ENCODE measurements around the gene MUC4. TPM values are rescaled to one million over a fixed set of nuclear protein-coding genes. Genes with fewer than 3 reads are reported as not detected.

MUC4 gene
- total RNA-seq, 4 donors from 2014 or later, result not detected

GRCh38 chr3:195810455-195810845, 1.3 kb downstream of the MUC4 start:
- DNase-seq (ENCODE audit: low spot score in 2 of 2), result no peak
- no peaks in the 10 kb centered on the region for H3K36me3 ChIP-seq
- no peak overlapping the region for H3K4me3 ChIP-seq
- no peak for TF ChIP-seq EP300 (IDR thresholded peaks at IDR 0.05)
- no peak for TF ChIP-seq CTCF (IDR thresholded peaks at IDR 0.05)
- no peak for TF ChIP-seq POLR2A (IDR thresholded peaks at IDR 0.05)
- no peaks in the 10 kb centered on the region for H3K4me1 ChIP-seq
- H3K27ac ChIP-seq, result no peak overlapping the region
- no peaks in the 10 kb centered on the region for H3K9me3 ChIP-seq
- peaks cover 0 to 30% of the 10 kb centered on the region in 2 donors for H3K27me3 ChIP-seq
- 71 to 72% methylated on average over 16 to 19 of the region's 19 CpGs for WGBS, 2 donors

GRCh38 chr3:195809796-195810454, 1.8 kb downstream of the MUC4 start:
- Histone ChIP-seq H3K36me3 (no peaks in the 10 kb centered on the region), H3K27me3 (peaks cover 0 to 30% of the 10 kb centered on the region in 2 donors), H3K4me3 (no peak overlapping the region), H3K27ac (no peak overlapping the region), H3K9me3 (no peaks in the 10 kb centered on the region), H3K4me1 (no peaks in the 10 kb centered on the region)
- TF ChIP-seq EP300 (IDR thresholded peaks at IDR 0.05), result no peak
- TF ChIP-seq POLR2A (IDR thresholded peaks at IDR 0.05), result no peak
- no peak for TF ChIP-seq CTCF (IDR thresholded peaks at IDR 0.05)
- DNase-seq (ENCODE audit: low spot score in 2 of 2), result no peak
- WGBS, 2 donors, result 70 to 83% methylated on average over 20 to 22 of the region's 22 CpGs

GRCh38 chr3:195809291-195809785, 2.4 kb downstream of the MUC4 start:
- Histone ChIP-seq H3K4me3 (no peak overlapping the region), H3K36me3 (no peaks in the 10 kb centered on the region), H3K4me1 (peaks cover 0 to 4% (median 0%) of the 10 kb centered on the region in 4 donors), H3K27me3 (peaks cover 0 to 30% of the 10 kb centered on the region in 2 donors), H3K27ac (no peak overlapping the region), H3K9me3 (no peaks in the 10 kb centered on the region)
- TF ChIP-seq EP300 (IDR thresholded peaks at IDR 0.05), result no peak
- TF ChIP-seq POLR2A (IDR thresholded peaks at IDR 0.05), result no peak
- TF ChIP-seq CTCF (IDR thresholded peaks at IDR 0.05), result no peak
- DNase-seq (ENCODE audit: low spot score in 2 of 2), result no peak
- WGBS, 2 donors, result 61 to 66% methylated on average over 17 of the region's 17 CpGs

- Histone ChIP-seq H3K4me3 (no peak overlapping the region), H3K27me3 (peaks cover 0 to 27% of the 10 kb centered on the region in 2 donors), H3K9me3 (no peaks in the 10 kb centered on the region), H3K36me3 (no peaks in the 10 kb centered on the region), H3K4me1 (peaks cover 0 to 4% (median 0%) of the 10 kb centered on the region in 4 donors), H3K27ac (no peak overlapping the region)
- no peak for DNase-seq (ENCODE audit: low spot score in 2 of 2)
- no peak for TF ChIP-seq EP300 (IDR thresholded peaks at IDR 0.05)
- no peak for TF ChIP-seq POLR2A (IDR thresholded peaks at IDR 0.05)
- no peak for TF ChIP-seq CTCF (IDR thresholded peaks at IDR 0.05)
- WGBS, 2 donors, result 86 to 87% methylated on average over 11 of the region's 11 CpGs
Measured at GRCh38 chr3:195808741-195809290, 2.9 kb downstream of the MUC4 start.

GRCh38 chr3:195807681-195808121, 4.0 kb downstream of the MUC4 start:
- no peak overlapping the region for H3K4me3 ChIP-seq
- no peak overlapping the region for H3K27ac ChIP-seq
- H3K4me1 ChIP-seq, result peaks cover 0 to 10% (median 0%) of the 10 kb centered on the region in 4 donors
- no peak for DNase-seq (ENCODE audit: low spot score in 2 of 2)
- H3K9me3 ChIP-seq, result no peaks in the 10 kb centered on the region
- H3K36me3 ChIP-seq, result no peaks in the 10 kb centered on the region
- peaks cover 0 to 27% of the 10 kb centered on the region in 2 donors for H3K27me3 ChIP-seq
- 59 to 68% methylated on average over 11 to 15 of the region's 15 CpGs for WGBS, 2 donors
- no peak for TF ChIP-seq EP300 (IDR thresholded peaks at IDR 0.05)
- no peak for TF ChIP-seq CTCF (IDR thresholded peaks at IDR 0.05)
